Neutrophil (primary cell): ENCODE measurements around the gene NR3C2.
A peak's percentile ranks its signal among the peaks of the same experiment; 100 is the strongest.

Source experiments
- H3K27ac ChIP-seq: fragments of 200-600 bp; sonication (generic); 2 replicates; pipeline ENCODE4 v1.5.1; 2016; ENCODE audit warnings: mild to moderate bottlenecking, moderate library complexity
- H3K27me3 ChIP-seq: fragments of 200-600 bp; sonication (generic); 2 replicates; pipeline ENCODE4 v1.6.0; 2016; ENCODE audit warnings: mild to moderate bottlenecking
- H3K36me3 ChIP-seq: fragments of 200-600 bp; sonication (generic); 2 replicates; pipeline ENCODE4 v1.5.1; 2017
- H3K4me1 ChIP-seq, 2 experiments: fragments of 200-600 bp in 1 of 2; sonication (generic) in 1 of 2; 1 replicate in 1 of 2; 2 replicates in 1 of 2; pipeline versions ENCODE4 v1.5.1 to v1.6.1; 2013 to 2016; ENCODE audit warnings: low read depth in 1 of 2, low read length in 1 of 2, mild to moderate bottlenecking in 1 of 2, moderate library complexity in 1 of 2; ENCODE audit not compliant: control insufficient read depth in 1 of 2, insufficient read depth in 1 of 2
- H3K4me3 ChIP-seq, 2 experiments: fragments of 200-600 bp in 1 of 2; sonication (generic) in 1 of 2; 1 replicate in 1 of 2; 2 replicates in 1 of 2; pipeline ENCODE4 v1.5.1; 2013 to 2016; ENCODE audit warnings: low read depth in 1 of 2, low read length in 1 of 2, mild to moderate bottlenecking in 1 of 2, moderate library complexity in 1 of 2
- H3K9me3 ChIP-seq: fragments of 200-600 bp; sonication (generic); 2 replicates; pipeline ENCODE4 v1.5.1; 2016
- TF ChIP-seq, protein P1 (sequence below): fragments of 200-600 bp; sonication (generic); IDR thresholded peaks from 2 replicates; pipeline ENCODE4 v1.5.1; 2016; ENCODE audit warnings: antibody characterized with exemption

Gene NR3C2

DNA sequence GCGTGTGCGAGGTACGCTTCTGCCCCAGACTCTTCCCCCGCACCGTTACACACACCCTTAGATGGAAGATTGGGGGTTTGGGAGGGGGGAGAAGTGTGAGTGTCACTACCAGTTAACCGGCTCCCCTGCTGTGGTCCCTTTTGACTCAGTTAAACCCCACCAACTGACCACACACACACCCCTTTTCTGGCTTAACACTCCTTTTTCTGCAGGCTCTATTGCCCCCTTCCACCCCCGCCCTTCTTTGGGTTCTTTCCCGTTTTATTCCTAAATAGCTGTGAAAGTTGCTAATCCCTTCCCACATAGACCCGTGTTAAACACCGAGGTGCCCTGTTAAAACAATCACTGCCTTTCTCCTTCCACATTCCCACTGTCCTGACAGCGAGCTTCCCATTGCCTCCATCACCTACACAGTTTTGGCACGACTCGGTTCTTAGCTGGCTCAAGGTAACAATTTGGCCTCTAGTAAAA lies 3.7 kb upstream of the NR3C2 start:
- Histone ChIP-seq H3K9me3 (no peaks in the 10 kb centered on the region), H3K4me3 (no peak overlapping the region), H3K27me3 (peaks cover 100% of the 10 kb centered on the region), H3K4me1 (peaks cover 23 to 44% of the 10 kb centered on the region in 2 experiments), H3K36me3 (no peaks in the 10 kb centered on the region), H3K27ac (no peak overlapping the region)
- TF ChIP-seq, protein P1, sequence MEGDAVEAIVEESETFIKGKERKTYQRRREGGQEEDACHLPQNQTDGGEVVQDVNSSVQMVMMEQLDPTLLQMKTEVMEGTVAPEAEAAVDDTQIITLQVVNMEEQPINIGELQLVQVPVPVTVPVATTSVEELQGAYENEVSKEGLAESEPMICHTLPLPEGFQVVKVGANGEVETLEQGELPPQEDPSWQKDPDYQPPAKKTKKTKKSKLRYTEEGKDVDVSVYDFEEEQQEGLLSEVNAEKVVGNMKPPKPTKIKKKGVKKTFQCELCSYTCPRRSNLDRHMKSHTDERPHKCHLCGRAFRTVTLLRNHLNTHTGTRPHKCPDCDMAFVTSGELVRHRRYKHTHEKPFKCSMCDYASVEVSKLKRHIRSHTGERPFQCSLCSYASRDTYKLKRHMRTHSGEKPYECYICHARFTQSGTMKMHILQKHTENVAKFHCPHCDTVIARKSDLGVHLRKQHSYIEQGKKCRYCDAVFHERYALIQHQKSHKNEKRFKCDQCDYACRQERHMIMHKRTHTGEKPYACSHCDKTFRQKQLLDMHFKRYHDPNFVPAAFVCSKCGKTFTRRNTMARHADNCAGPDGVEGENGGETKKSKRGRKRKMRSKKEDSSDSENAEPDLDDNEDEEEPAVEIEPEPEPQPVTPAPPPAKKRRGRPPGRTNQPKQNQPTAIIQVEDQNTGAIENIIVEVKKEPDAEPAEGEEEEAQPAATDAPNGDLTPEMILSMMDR = no peak

- Histone ChIP-seq H3K4me1 (peaks cover 23 to 44% of the 10 kb centered on the region in 2 experiments), H3K9me3 (no peaks in the 10 kb centered on the region), H3K27ac (no peak overlapping the region), H3K36me3 (no peaks in the 10 kb centered on the region), H3K4me3 (peak overlapping the region; percentile 15 to 66), H3K27me3 (peaks cover 100% of the 10 kb centered on the region)
- TF ChIP-seq, protein P1 = no peak
Measured at GRCh38 chr4:148445071-148445859, 3.1 kb upstream of the NR3C2 start.

- Histone ChIP-seq H3K27me3 (peaks cover 100% of the 10 kb centered on the region), H3K27ac (no peak overlapping the region), H3K9me3 (no peaks in the 10 kb centered on the region), H3K4me3 (peak overlapping the region; percentile 15 to 66), H3K36me3 (no peaks in the 10 kb centered on the region), H3K4me1 (peaks cover 23 to 44% of the 10 kb centered on the region in 2 experiments)
- TF ChIP-seq, protein P1 = no peak
Measured at GRCh38 chr4:148444296-148445070, 2.3 kb upstream of the NR3C2 start.

DNA sequence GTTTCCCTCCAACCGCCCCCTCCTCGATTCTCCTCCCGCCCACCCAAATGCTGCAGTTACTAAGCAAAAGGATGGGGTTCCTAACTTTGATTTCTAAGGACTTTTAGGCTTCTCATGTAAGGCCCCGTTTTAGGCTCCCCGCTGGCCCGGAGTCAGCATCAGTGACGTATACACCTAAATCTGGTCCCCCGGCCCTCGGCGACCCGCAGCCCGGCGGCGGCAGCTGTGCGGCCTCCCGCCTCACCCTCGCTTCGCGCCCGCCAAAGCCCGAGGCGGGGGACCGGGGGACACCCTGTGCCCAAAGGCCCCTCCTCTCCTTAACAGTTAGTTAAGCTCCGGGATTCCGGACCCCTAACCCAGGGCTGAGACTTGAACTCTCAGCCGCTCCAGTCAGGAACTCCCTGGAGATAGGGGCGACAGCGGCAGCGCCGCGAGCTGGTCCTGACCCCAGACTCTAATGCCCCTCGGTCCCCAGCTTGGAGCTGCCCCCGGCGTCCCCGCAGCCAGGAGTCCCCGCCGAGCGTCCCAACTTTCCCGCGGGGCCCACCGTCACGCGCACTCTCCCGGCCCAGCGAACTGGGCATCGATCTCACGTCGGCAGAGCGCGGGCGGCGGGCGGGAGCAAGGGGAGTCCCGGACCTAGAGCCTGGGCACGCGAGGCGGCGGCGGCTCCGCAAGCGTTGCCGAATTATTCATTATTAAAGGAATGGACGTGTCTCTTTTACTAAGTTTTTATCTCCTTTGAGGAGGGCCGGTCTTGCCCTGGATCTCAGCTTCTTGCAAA lies 1.5 kb upstream of the NR3C2 start:
- no peaks in the 10 kb centered on the region for H3K36me3 ChIP-seq
- no peak overlapping the region for H3K27ac ChIP-seq
- H3K9me3 ChIP-seq = no peaks in the 10 kb centered on the region
- peaks cover 23 to 44% of the 10 kb centered on the region in 2 experiments for H3K4me1 ChIP-seq
- H3K27me3 ChIP-seq = peaks cover 100% of the 10 kb centered on the region
- peak overlapping the region; percentile 60 to 66 for H3K4me3 ChIP-seq
- TF ChIP-seq, protein P1 = no peak

DNA sequence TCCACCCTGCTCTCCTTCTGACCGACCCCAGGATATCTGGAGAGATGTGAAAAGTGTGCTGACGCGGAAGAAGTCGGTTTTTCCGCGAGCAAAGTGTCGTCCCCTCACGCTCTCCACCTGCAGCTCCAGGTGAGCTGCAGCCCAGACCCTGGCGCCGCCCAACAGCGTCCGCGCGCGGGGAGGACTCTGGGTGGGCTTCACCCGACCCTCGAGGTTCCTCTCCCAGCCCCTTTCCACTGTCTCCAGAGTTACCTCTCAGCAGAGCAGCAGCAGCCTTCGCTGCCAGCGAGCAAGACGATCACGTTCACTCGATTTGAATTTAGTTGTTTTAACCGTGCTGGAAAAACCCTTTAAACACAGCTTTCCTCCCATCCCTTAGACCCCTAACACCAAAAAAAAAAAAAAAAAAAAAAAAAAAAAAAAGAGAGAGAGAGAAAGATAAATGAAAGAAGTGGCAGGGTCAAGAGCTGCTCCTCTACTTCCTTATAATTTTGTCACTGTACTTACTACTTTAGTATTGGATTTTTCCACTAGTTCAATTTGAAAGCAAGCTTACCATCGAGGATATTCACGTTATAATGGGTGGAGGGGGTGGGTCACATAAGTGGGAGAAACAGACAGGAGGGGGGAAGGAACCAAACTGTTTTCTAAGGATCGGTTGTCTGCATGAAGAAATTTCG lies 758 bp upstream of the NR3C2 start:
- Histone ChIP-seq H3K27me3 (peaks cover 100% of the 10 kb centered on the region), H3K36me3 (no peaks in the 10 kb centered on the region), H3K27ac (no peak overlapping the region), H3K9me3 (no peaks in the 10 kb centered on the region), H3K4me1 (peaks cover 23 to 44% of the 10 kb centered on the region in 2 experiments), H3K4me3 (peak overlapping the region; percentile 60 to 66)
- TF ChIP-seq, protein P1 = no peak
